Measurements from ENCODE around the gene ATP5PD.

Gene ATP5PD

GRCh38 chr17:75001915-75002843, 44.6 kb downstream of the ATP5PD start:
- in situ Hi-C loops (cut with MboI; ENCODE audit: low sequenced_read_pairs) = no loop called here

DNA sequence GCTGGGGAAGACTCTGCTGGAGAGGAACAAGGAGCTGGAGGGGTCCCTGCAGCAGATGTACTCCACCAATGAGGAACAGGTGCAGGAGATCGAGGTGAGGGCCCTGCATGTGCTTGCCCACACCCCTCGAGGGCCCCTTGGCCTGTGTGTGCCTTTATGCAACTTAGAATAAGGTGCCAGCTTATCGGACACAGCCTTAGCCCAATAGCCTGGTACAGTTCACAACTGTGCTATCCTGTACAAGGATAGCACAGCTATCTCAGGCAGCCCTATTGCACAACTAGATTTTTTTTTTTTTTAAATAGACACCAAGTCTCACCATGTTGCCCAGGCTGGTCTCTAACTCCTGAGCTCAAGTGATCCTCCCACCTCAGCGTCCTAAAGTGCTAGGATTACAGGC, 47.2 kb downstream of the ATP5PD start:
- in situ Hi-C loops (cut with MboI; ENCODE audit: low sequenced_read_pairs) = no loop called here

- in situ Hi-C loops (cut with MboI; ENCODE audit: low sequenced_read_pairs) = no loop called here
These were observed 48.0 kb downstream of the ATP5PD start for GRCh38 chr17:74998783-74999182.

DNA sequence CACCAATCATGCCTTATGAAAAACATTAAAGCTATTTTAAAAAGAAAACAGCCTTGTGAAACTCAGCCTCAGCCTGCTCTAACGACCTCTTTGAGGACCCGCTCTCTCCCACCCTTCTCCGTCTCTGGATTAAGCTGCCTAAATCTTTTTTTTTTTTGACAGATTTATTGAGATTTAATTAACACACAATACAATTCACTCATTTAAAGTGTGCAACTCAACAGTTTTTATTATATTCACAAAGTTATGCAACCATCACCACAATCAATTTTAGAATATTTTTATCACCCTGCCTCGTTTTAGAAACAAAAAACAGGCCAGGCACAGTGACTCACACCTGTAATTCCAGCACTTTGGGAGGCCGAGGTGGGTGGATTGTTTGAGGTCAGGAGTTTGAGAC, 50.9 kb downstream of the ATP5PD start:
- in situ Hi-C loops (cut with MboI; ENCODE audit: low sequenced_read_pairs) = no loop called here

DNA sequence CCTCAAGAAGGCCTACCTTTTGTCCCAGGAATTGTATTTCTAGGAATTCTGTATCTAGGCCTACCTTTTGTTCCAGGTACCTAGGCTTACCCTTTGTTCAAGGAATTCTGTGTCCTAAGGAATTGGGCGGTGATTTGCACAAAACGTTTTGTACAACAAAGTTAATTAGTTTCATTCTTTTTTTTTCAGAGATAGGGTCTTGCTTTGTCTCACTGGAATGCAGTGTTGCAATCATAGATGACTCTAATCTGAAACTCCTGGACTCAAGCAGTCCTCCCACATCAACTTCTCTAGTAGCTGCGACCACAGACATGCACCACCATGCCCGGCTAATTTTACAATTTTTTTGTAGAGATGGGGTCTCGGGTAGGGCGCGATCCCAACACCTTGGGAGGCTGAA, 52.3 kb downstream of the ATP5PD start:
- in situ Hi-C loops (cut with MboI; ENCODE audit: low sequenced_read_pairs) = no loop called here

- in situ Hi-C loops (cut with MboI; ENCODE audit: low sequenced_read_pairs) = no loop called here
These were observed 54.5 kb downstream of the ATP5PD start for GRCh38 chr17:74992223-74992622.

- in situ Hi-C loops (cut with MboI; ENCODE audit: low sequenced_read_pairs) = no loop called here
These were observed 56.1 kb downstream of the ATP5PD start for GRCh38 chr17:74990581-74991105.
